Measurements from ENCODE around the gene TMEM8B. TPM values are rescaled to one million over a fixed set of nuclear protein-coding genes. Genes with fewer than 3 reads are reported as not detected.

Gene TMEM8B
- total RNA-seq, 1 experiment from 2014 or later: 6.4 TPM

DNA sequence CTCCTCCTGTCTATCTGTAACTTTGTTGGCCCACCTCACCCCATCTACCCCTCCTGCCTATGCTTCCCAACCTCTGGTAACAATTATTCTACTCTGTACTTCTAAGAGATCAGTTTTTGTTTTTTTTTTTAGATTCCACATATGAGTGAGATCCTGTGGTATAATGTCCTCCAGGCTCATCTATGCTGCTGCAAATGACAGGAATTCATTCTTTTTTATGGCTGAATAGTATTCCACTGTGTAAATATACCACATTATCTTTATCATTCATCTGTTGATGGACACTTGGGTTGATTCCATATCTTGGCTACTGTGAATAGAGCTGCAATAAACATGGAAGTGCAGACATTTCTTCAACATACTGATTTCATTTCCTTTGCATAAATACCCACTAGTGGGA, 45.6 kb upstream of the TMEM8B start:
- POLR2A ChIA-PET (ENCODE audit: unreplicated experiment): no interaction called here

DNA sequence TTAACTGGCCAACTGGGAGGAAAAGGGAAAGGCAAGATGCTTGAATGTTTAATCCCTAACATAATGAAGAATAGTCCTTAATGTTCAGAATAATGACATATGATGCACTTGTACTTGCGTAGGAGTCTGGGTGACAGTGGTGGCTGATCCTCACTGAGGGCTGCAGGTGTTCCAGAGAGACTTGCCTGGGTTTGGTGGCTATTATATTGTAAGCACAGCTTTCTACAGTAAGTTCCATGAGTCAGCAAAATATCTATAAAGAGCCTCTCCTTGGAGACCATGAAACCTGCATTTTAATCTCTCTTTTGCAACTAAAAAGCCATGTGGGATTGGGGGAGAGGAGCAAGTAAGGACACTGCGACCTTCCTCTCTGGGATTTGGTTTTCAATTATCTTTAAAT, 39.5 kb upstream of the TMEM8B start:
- H3K27me3 ChIP-seq (ENCODE audit: insufficient read depth, low read depth): no peaks in the 10 kb centered on the region
- no peak overlapping the region for H3K4me3 ChIP-seq
- intact Hi-C loops (cut with micrococcal nuclease; ENCODE audit: unreplicated experiment): no loop called here
- H3K9me2 ChIP-seq (ENCODE audit: insufficient read depth): no peaks in the 10 kb centered on the region
- no peaks in the 10 kb centered on the region for H3K36me3 ChIP-seq (ENCODE audit: low read depth)
- H3K4me2 ChIP-seq: no peak overlapping the region
- no peaks in the 10 kb centered on the region for H4K20me1 ChIP-seq (ENCODE audit: insufficient read depth)
- no peak for DNase-seq
- TF ChIP-seq CTCF (conservative IDR thresholded peaks at IDR 0.05) (no peak), EZH2 (IDR thresholded peaks at IDR 0.05; ENCODE audit: low read depth) (no peak)
- H3F3A ChIP-seq (ENCODE audit: insufficient read depth, low read depth): peaks cover 4% of the 10 kb centered on the region; the same call in 1 of the 2 replicates
- H3K9me3 ChIP-seq (ENCODE audit: insufficient read depth, low read depth): no peaks in the 10 kb centered on the region
- no peaks in the 10 kb centered on the region for H3K4me1 ChIP-seq (replicated peaks; ENCODE audit: insufficient read depth)
- H2AFZ ChIP-seq: no peak overlapping the region
- ChIA-PET POLR2A (ENCODE audit: unreplicated experiment) (no interaction called here), CTCF (interaction anchor here (0.6 to 1.3 kb wide), 3 partner anchors 93 to 394 kb away, joined by 3 to 13 read pairs (median 8); no protein-coding TSS in a partner anchor)
- no peak overlapping the region for H3K27ac ChIP-seq
- no TSS peak for BruUV-seq (replicated peaks)
- H3K79me2 ChIP-seq (ENCODE audit: low read depth): no peaks in the 10 kb centered on the region

More for the DNA sequence above, 45.6 kb upstream of the TMEM8B start:
- H3K9me3 ChIP-seq (ENCODE audit: insufficient read depth, low read depth): no peaks in the 10 kb centered on the region
- no peaks in the 10 kb centered on the region for H3K9me2 ChIP-seq (ENCODE audit: insufficient read depth)
- H3K27me3 ChIP-seq (ENCODE audit: insufficient read depth, low read depth): no peaks in the 10 kb centered on the region
- TF ChIP-seq EZH2 (IDR thresholded peaks at IDR 0.05; ENCODE audit: low read depth) (no peak), CTCF (conservative IDR thresholded peaks at IDR 0.05) (no peak)
- intact Hi-C loops (cut with micrococcal nuclease; ENCODE audit: unreplicated experiment): no loop called here
- H3K79me2 ChIP-seq (ENCODE audit: low read depth): no peaks in the 10 kb centered on the region
- H3K27ac ChIP-seq: no peak overlapping the region
- no TSS peak for BruUV-seq (replicated peaks)
- DNase-seq: no peak
- 0 out of 2 replicates have a peak, but pooled peaks cover 5% of the 10 kb centered on the region for H3K36me3 ChIP-seq (ENCODE audit: low read depth)
- CTCF ChIA-PET: no interaction called here
- H3K4me2 ChIP-seq: no peak overlapping the region
- no peaks in the 10 kb centered on the region for H4K20me1 ChIP-seq (ENCODE audit: insufficient read depth)
- peaks cover 4% of the 10 kb centered on the region; the same call in 1 of the 2 replicates for H3F3A ChIP-seq (ENCODE audit: insufficient read depth, low read depth)
- no peak overlapping the region for H2AFZ ChIP-seq
- H3K4me1 ChIP-seq (replicated peaks; ENCODE audit: insufficient read depth): no peaks in the 10 kb centered on the region
- H3K4me3 ChIP-seq: no peak overlapping the region

DNA sequence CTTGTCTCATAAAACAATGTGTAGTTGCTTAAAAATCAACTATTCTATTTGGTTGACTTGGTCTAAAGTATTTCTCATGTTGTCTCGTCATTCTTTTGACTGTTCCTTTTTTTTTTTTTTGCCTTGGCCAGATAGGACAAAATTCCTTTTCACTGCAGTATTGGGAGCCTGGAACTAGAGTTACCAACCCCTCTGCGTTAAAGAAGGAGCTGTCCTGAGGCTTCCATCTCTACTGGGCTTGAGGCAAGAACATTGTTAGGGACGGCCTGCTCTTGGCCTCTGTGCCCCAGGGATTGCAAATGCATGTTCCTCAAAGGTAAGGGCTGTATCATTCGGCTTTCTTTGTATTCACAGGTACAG, 39.0 kb upstream of the TMEM8B start:
- DNase-seq: no peak
- H3K27me3 ChIP-seq (ENCODE audit: insufficient read depth, low read depth): no peaks in the 10 kb centered on the region
- H3K4me2 ChIP-seq: no peak overlapping the region
- no peak overlapping the region for H3K27ac ChIP-seq
- H3K4me3 ChIP-seq: no peak overlapping the region
- peaks cover 4% of the 10 kb centered on the region; the same call in 1 of the 2 replicates for H3F3A ChIP-seq (ENCODE audit: insufficient read depth, low read depth)
- POLR2A ChIA-PET (ENCODE audit: unreplicated experiment): no interaction called here
- no peak overlapping the region for H2AFZ ChIP-seq
- H3K36me3 ChIP-seq (ENCODE audit: low read depth): no peaks in the 10 kb centered on the region
- no peaks in the 10 kb centered on the region for H3K79me2 ChIP-seq (ENCODE audit: low read depth)
- no peaks in the 10 kb centered on the region for H3K4me1 ChIP-seq (replicated peaks; ENCODE audit: insufficient read depth)
- intact Hi-C loops (cut with micrococcal nuclease; ENCODE audit: unreplicated experiment): loop anchor here (1.0 kb wide), 2 partner anchors 92 to 233 kb away; no protein-coding TSS in a partner anchor
- TF ChIP-seq CTCF (conservative IDR thresholded peaks at IDR 0.05) (no peak), EZH2 (IDR thresholded peaks at IDR 0.05; ENCODE audit: low read depth) (no peak)
- H3K9me3 ChIP-seq (ENCODE audit: insufficient read depth, low read depth): no peaks in the 10 kb centered on the region
- H3K9me2 ChIP-seq (ENCODE audit: insufficient read depth): no peaks in the 10 kb centered on the region
- H4K20me1 ChIP-seq (ENCODE audit: insufficient read depth): no peaks in the 10 kb centered on the region
- CTCF ChIA-PET: interaction anchor here (0.6 to 1.2 kb wide), 5 partner anchors 22 to 393 kb away, joined by 3 to 13 read pairs (median 4); partner anchors contain the start of gene SPAG8
- BruUV-seq (replicated peaks): no TSS peak
